ENCODE results near the gene IRX1.

The IRX1 gene

GRCh38 chr5:3595006-3595961 is at the start of gene IRX1:
IRX1 (plus strand) TSS chr5:3595832; CDS start chr5:3596106, 274 bp downstream.
- peak; percentile 43 for DNase-seq

GRCh38 chr5:3546028-3546427 is 49.6 kb upstream of the IRX1 start:
- no peak for DNase-seq

DNA sequence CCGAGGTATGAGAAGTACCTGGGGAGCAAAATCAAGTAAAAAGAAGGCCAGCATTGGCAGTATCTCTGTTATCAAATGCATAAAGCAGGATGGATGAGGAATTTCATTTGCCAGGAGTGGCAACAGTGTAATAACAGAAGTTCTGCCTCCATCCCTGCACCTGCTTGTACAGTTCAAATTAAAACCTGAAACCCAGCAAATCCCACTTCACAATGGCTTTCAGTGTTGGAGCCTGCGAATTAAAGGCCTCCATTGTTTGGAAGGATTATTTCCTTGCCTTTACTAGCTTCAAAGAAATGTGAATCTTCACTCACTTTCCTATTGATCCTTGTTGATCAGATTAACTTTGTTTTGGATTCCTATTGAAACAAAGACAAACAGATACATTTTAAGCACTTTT is 31.5 kb upstream of the IRX1 start:
- DNase-seq, result no peak

DNA sequence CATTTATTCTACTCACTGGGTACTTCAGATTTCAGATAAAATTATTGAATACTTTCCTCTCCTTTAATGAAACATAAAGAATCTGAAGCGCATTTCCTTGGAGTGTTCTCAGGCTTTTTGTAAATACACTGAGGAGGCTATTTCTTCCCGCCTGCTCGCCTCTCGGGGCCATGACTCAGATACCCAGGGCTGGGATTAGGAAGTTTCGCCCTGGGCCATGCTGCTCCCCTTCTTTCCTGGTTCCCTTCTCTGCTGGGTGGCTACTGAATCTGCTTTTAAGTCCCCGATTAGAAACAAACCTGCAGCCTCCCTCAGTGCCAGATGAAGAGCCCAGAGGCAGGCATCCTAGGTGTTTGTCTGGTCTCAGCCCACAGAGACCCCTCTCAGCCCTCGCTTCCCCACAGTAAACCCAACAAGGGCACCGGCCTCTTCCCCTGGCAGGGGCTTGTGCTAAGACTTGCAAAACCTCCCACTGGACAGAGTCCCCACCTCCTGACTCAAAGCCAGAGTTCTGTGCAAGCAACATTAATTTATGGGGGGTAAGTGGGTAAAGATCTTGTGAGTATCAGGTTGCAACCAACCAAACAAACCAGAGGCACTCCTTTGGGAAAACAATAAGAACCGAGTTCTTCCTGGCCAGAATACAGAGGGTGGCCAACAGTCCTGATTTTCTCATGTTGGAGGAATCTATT is 30.7 kb upstream of the IRX1 start:
- DNase-seq, result no peak

GRCh38 chr5:3584724-3585531 is 10.7 kb upstream of the IRX1 start:
- no peak for DNase-seq

GRCh38 chr5:3590161-3590966 is 5.3 kb upstream of the IRX1 start:
- no peak for DNase-seq

DNA sequence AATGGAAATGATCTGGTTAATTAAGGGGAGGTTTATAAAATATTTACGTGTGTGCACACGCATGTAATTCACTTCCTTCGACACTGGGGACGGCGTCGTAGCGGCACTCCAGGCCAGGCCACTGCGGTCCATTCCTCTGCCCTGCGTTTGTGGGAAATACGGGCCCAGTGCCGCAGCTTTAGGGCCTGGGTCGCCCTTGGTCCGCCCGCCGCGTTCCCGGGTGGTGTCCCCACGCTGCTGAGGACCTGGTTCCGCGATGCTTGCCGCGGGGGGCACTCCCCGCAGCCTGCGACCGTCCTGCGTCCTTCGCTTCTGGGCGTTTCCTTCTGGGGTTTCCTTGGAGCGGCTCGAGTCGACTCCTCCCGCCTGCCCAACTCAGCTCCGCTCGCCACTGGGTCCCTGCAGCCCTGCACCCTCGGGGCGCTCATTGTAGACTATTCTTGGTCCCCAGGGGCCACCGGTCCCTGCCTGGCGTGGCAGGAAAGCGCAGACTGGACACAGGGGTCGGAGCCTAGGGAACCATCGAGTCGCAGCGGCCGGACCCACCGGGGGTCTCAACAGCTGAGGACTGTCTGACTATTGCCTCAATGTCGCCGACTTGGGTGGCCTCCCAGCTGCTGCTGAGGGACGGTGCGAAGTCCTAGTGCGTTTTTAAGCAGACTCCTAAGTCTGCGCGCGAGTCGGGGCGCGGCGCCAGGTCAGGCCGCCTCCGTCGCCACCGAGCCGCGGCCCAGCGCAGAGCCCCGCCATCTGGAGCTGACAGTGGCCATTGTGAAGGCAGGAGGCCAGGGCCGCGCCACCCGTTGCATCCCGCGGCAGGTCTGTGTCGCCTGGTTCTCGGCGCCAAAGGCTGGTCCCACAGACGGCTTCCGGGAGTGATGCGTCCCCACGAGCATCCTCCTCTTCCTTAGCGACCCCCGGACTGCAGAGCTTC is 4.4 kb upstream of the IRX1 start:
- DNase-seq, result no peak

- no peak for DNase-seq
These were observed 3.3 kb upstream of the IRX1 start for GRCh38 chr5:3592298-3592697.

DNA sequence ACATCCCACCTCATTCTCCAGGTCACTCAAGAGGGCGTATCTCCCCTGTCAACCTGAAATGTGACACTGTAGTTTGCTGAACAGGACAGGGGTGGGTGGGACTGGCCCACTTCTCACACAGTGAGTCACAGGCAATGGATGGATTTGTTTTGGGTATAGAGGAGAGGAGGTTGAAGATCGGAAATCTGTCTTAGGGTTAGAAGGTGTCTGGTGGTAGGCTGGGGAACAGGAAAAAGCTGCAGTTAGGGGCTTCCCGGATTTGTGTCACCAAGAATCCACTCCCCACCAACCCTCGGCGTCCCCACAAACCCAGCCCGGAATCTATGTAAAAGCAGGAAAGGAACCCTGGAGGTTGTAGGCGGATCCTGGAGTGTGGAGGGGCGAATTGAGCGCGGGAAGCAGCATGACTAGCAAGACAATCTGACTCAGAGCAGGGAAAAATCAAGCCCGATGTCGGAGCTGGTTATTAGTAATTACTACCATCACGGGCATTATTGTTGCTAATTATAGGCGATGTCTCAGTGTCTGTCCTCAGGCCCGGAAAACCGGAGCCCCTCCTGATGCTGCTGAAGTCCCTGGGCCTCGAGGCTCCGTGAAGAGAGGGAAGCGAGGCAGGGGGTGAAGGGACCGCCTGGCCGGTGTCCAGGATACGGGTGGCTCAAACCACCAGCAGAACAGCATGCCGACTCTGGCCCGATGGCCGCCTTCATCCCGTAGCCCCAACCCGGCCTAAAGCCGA is 1.7 kb upstream of the IRX1 start:
- no peak for DNase-seq

DNA sequence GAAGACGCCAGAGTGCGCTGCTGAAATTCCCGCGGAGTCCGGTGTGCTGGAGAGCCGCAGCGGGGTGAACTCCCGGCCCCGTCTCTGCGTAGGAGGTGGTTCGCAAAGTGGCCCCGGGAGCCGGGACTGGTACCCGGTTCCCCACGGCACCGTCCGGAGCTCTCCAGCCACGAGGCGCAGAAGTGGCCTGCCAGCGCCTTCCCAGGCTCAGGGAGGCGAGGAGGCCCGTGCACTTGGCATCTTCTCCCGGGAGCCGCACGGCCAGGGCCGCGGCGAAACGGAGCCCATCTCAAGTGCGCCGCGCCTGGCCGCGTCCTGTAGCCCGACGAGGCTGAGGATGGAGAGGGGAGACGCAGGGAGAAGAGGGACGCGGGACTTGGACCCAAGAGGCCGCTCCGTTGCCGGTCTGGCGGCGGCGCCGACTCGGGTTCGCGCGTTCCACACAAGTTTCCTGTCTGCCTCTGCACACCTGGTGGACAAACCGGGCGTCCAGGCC is 1.1 kb upstream of the IRX1 start:
- no peak for DNase-seq

DNA sequence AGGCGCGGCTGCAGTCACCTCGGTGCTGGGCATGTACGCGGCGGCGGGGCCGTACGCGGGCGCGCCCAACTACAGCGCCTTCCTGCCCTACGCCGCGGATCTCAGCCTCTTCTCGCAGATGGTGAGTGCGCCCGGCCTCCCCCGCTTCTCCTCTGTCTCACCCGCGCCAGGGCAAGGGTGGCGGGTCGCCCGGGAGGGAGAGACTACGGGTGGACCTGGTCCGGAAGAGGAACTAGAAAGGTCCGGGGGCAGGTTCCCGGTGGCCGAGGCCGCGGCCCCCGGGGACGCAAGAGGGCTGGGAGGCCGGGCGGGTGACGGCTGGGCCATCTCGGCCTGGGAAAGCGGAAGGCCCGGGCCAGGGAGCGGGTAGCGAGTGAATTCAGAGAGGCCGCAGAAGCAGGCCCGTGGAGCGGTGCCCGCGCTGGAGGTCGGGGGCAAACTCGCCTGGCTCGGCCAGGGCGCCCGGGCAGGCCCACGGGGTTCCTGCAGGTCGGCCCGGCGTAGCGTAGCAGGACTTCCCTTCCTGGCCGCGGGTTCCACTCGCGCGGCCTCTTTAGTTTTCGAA is 711 bp downstream of the IRX1 start:
- no peak for DNase-seq

GRCh38 chr5:3596857-3597166 is 1.2 kb downstream of the IRX1 start:
- no peak for DNase-seq

- DNase-seq, result no peak
These were observed 1.8 kb downstream of the IRX1 start for GRCh38 chr5:3597167-3598007.

GRCh38 chr5:3598207-3598606 is 2.6 kb downstream of the IRX1 start:
- no peak for DNase-seq

GRCh38 chr5:3598769-3599211 is 3.2 kb downstream of the IRX1 start:
- no peak for DNase-seq

GRCh38 chr5:3599226-3600105 is 3.8 kb downstream of the IRX1 start:
- no peak for DNase-seq

DNA sequence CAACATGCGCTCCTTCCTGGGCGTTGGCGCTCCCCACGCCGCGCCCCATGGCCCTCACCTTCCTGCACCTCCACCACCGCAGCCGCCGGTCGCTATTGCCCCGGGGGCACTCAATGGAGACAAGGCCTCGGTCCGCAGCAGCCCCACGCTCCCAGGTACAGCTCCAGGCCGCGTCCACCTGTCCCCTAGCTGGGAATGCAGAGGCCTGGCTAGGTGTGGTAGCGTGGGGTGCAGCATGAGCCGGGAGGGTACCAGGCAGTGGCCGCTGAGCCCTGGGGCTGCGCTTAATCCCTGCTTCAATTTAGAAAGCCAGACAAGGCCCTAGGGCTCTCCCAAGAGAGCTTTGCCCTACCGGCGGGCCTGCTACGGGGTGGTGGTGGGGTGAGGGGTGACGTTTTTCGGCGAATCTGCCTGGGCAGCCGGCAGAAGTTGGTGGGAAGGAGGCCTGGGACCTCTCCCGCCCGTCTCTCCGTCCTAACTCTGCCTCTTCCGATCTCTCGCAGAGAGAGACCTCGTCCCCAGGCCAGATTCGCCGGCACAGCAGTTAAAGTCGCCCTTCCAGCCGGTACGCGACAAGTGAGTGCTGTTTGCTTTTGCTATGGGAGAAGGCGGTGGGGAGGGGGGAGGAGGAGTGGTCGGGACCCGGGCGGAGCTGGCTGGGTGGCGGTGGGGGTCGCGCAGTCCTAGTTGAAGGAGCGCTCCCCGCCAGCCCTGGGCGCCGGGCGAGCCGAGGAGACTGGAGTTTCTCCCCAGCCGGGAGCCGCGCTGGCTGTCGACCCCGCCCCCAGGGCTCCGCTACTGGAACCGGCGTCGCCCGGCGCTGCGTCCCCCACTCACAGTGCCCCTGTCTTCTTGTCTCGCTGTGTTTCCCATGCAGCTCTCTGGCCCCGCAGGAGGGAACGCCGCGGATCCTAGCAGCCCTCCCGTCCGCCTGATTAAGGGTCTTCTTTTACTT is 4.8 kb downstream of the IRX1 start:
- DNase-seq, result no peak
